SIG-M5 treated with dmso at 0.1 percent for 504 hours (cell line): ENCODE results near the gene PKD1L1.

Experiments
- DNase-seq: peaks from one replicate; lab custom pipeline; 2025; ENCODE audit not compliant: unreplicated experiment; lab: John Stamatoyannopoulos, UW

PKD1L1 gene

DNA sequence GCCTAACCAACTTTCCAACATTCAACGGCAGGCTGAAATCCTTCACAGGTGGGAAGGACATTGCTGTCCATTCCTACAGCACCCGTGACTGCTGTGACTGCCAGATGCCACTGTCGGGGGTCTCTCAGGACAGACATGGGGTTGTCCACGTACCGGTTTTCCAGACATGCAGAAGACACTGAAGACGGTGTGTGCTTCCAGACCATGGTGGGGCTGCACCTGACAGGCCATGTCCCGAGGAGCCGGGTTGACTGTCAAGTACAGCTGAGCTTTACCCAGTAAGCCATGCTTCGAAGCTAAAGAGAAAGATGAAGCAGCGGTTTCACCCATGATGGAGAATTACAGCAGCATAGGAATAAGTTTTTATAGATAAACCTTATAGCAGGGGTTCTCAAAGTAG is 70.9 kb downstream of the PKD1L1 start:
- no peak for DNase-seq

DNA sequence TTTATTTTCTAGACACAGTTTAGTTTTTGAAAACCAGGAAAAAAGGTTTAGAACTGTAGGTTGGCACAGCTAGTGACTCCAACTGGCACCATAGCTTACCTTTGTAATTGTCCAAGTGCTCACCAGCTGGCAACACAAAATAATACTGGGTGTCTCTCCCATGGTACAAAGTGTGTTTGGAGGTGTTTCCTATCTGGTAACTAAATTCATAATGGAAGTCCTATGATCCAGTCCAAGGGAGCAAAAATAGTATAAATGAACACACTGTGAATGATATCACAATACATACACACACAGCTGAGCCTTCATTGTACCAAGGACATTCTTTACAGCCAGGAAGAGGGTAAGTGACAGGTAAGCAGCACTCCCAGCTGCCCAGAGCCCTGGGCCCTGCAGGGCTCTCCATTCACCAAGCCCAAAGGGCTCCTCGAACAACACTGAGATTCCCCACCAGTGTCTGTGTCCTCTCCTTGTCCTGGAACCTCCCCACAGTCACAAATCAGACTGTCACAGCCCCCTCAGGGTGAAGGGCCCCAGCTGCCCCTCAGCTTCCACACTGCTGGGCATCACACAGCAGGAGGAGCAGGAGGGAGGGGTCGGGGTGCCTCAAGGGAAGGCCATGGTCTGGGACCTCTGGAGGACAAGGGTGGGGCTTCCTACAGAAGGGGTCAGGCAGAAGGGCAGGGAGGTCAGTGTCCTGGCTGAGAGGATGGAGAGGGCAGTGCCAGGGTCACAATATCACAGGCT is 72.1 kb downstream of the PKD1L1 start:
- DNase-seq = no peak

- DNase-seq = no peak
Measured at GRCh38 chr7:47875406-47875805, 72.9 kb downstream of the PKD1L1 start.

- peak; percentile 21 for DNase-seq
Measured at GRCh38 chr7:47873762-47874161, 74.5 kb downstream of the PKD1L1 start.

- no peak for DNase-seq
Measured at GRCh38 chr7:47867286-47867685, 81.0 kb downstream of the PKD1L1 start.

- DNase-seq = no peak
Measured at GRCh38 chr7:47866120-47866519, 82.1 kb downstream of the PKD1L1 start.

DNA sequence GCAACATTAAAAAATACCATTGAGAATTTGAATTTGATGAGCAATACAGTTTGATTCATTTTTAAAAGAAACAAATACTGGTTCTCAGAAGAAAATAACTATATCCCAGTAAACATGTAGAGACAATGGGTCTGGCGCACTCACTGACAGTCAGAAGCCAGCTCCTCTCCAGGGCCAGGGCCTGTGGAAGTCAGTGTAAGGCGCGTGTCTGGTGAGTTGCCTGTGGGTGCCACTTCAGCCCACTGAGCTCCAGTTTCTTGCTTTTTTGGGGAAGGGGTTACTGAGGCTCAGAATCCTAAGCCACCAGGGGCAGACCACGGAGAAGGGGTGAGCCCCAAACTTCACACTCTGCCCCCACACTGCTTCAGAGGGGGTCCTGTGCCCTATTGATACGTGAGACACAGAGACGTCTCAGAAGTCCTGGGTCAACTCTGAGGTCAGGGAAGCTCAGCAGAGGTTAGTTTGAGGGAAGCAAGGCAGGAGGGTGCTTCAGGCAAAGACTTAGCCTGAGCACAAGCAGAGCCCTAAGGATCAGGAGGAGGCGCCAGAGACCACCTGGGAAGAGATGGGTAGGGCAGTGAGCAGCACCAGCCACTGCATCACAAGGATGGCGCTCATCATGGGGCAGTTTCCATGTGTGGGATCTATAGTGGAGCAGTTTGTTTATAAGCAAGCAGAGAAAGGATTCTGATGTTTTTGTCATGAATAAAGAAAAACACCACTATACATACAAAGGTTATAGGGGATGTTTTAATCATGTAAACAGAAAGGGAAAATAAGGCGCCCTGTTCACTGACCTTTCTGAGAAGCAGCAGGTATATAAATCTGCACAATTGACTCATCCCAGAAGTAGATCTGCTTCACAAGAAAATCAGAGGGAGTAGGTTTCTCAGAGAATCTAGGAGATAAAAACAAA is 95.7 kb downstream of the PKD1L1 start:
- no peak for DNase-seq

DNA sequence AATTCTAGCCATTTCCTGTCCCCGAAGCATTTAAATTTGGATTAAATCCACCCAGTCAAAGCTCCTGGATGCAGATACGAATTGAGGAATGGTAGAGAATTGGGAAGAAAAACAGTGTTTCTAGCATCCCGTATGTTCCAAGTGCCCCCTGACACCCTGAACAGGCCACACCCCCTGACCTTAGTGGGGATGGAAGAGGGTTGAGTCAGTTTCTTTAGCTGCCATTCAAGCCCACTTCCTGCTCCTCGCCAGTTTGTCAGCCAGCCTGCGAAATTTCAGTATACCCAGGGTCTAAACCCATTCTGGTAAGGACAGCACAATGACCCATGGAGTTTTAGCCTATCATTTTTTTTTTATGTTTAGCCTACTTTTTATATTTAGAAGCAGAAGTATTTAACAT is 101.1 kb downstream of the PKD1L1 start:
- no peak for DNase-seq

DNA sequence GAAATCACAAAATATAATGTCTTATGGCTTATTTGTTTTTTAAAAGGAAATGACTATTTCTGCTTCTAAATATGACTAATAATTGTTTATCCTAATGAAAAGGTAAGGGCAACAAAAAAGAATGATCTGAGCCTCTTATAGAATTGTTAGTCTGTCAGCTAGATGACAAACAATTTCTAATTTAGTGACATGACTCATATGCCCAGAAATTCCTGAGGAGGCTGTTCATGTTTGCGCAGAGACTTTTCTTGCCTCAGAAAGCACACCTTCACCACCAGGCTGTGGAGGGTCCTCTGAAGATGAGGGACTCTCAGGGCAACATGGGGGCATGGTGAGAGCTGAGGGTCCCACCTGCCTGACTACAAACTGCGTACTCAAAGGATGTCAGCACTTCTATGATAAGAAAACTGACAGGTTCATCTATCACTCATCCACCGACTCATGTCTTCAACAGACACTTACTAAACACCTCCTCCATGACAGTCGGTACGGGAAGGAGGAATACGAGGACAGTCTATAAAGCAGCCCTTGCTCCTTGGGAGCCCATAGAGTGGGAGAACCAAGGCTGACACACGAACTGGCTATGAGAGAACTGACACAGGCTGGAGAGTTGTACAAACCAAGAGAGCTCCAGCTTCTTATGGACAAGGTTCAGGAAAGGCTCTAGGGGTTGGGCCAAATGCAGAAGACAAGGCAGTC is 102.0 kb downstream of the PKD1L1 start:
- DNase-seq = peak; percentile 14

DNA sequence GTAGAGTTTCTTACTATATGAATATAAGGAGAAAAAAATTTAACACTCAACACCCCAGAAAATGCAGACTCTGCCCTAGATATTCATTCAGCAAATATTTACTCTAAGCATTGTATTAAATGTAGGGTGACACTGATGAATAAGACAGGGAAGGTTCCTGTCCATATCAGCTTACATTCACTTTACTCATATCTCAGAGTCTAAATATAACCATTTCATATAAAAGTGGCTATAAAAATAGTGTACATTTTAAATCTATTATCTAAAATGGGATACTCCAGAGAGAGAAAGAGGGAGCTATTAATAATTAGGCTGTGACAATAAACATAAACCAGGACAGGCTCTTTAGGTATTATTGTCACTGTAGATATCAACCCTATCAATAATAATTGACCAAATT is 104.0 kb downstream of the PKD1L1 start:
- DNase-seq = no peak

DNA sequence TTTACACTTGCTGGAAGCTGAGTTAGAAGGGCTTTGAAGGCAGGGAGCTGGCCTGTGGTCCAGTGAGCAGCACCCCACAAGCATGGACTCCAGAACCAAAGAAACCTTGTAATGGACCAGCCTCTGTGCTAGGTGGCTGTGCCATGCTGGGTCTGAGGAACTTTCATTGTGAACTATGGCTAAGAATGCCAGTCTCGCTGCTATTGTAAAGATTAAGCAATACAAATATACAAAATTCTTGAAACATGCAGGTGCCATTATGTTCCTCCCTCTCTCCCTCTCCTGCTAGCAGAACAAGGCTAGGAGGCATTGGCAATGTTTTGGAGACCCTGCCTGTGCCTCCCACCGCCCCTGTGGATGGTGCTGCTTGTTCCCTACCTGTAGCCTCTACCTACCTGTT is 105.0 kb downstream of the PKD1L1 start:
- no peak for DNase-seq

GRCh38 chr7:47839381-47839780 is 108.9 kb downstream of the PKD1L1 start:
- no peak for DNase-seq

DNA sequence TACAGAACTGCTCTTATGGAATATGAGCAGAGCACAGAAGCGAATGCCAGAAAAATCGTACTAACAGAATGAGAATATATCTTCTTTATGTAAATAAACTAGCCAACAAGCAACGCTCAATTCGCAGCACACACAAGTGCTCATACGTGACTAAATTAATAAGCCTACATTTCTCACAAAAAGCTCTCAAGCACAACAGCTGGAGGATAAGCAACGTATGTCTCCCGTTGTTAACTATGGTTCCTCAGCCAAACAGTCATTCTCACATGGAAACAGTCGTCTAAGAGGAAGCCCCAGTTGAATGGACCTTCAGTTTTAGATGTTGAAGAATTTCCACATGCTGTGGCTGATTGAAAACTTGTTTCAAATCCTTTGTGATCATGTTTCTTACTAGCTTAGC is 110.4 kb downstream of the PKD1L1 start:
- no peak for DNase-seq

- no peak for DNase-seq
Measured at GRCh38 chr7:47836503-47837202, 111.6 kb downstream of the PKD1L1 start.

DNA sequence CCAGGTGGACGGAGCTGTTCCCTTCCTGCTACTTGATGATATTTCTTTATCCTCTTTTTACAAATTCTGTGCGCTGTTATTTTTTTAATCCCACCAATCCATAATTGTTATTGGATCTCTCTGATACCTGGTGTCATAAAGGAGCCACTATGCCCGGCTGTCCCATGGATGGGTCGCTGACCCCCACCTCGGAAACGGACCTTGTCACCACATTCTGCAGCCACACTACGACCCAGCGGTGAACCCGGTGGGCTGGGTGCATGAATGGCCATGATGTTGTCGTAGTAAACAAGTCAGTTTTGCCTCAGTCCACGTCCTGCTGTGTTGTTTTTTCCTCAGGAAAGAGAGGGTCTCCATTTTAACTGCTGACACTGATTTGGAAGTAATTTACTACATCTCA is 112.2 kb downstream of the PKD1L1 start:
- no peak for DNase-seq

DNA sequence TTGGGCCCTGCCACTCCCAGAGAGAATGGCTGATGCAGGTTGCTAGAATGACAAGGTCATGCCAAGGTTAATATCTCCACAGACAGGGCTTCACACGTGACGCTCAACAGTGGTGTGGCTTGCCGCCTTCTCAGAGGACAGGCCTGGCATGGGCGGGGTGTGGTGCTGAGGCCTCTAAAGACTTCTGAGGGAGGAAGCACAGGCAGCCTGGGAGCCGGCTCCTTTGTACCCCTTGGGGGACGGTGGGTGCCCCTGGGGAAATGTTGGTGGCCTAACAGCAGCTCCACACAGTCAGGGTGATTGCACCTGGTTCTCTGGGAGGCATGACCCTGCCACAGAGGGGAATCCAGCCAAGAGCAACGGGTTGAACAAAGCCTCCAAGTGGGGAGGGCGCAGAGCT is 115.1 kb downstream of the PKD1L1 start:
- DNase-seq = no peak

- DNase-seq = no peak
Measured at GRCh38 chr7:47832105-47832715, 116.1 kb downstream of the PKD1L1 start.

GRCh38 chr7:47830015-47830414 is 118.3 kb downstream of the PKD1L1 start:
- no peak for DNase-seq

- no peak for DNase-seq
Measured at GRCh38 chr7:47827871-47828270, 120.4 kb downstream of the PKD1L1 start.

GRCh38 chr7:47827351-47827756 is 120.9 kb downstream of the PKD1L1 start:
- no peak for DNase-seq

DNA sequence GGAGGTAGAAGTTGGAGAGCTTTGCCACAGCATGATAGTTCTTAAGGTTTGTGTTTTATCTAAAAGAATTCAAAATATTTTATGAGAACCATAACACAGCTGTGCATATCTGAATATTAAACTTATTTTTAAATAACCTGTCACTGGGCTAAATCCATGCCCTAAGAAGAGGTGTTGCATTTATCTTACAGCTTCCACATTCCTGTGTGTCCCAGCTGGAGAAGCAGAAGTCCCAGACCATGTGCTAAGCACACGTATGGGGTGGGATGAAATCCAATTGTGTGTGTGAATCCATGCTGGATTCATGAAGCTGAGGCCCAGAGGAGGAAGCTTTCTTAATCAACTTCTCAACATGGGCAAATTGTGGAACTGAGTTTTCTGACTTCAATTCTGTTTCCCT is 121.5 kb downstream of the PKD1L1 start:
- DNase-seq = no peak
